CD4-positive, alpha-beta T cell (primary cell): Measurements from ENCODE around the gene POLR2L. TPM values are rescaled to one million over a fixed set of nuclear protein-coding genes. Genes with fewer than 3 reads are reported as not detected.

ENCODE experiments used
- ATAC-seq: fragments of 200-7000 bp; cut with Tn5 transposase; one replicate; pipeline ENCODE4 v1.10.0; 2022; ENCODE audit warnings: mild to moderate bottlenecking; ENCODE audit not compliant: poor library complexity
- CTCF ChIA-PET: fragments of 350-600 bp; sonication (Branson Sonifier 250); formaldehyde crosslinking; loops from one replicate; lab custom pipeline; 2021; ENCODE audit warnings: antibody characterized with exemption, inconsistent platforms; lab: Charles Lee
- POLR2A ChIA-PET: fragments of 350-600 bp; sonication (Branson Sonifier 250); formaldehyde crosslinking; loops from one replicate; lab custom pipeline; 2021; ENCODE audit warnings: antibody characterized with exemption, inconsistent platforms; lab: Charles Lee
- DNase-seq, 14 experiments: peaks; one replicate each; pipeline ENCODE4 v3.0.0-alpha.2; 2013 to 2020; ENCODE audit warnings: mixed read lengths in 2 of 14
- H3K27ac ChIP-seq, 2 donors: one replicate each; pipeline versions ENCODE4 v1.5.1 to v1.7.0; 2013; ENCODE audit warnings: low read length in 2 of 2, low read depth in 1 of 2, mild to moderate bottlenecking in 1 of 2
- H3K27me3 ChIP-seq, 2 experiments: 1 replicate in 1 of 2; 2 replicates in 1 of 2; pipeline versions ENCODE4 v1.6.1 to v1.7.0; 2013; ENCODE audit warnings: low read length in 2 of 2, control low read depth in 1 of 2, mild to moderate bottlenecking in 1 of 2, moderate library complexity in 1 of 2; ENCODE audit not compliant: insufficient read depth in 2 of 2, control insufficient read depth in 1 of 2
- H3K36me3 ChIP-seq: one replicate; pipeline ENCODE4 v1.6.1; 2013; ENCODE audit warnings: low read length, control low read depth; ENCODE audit not compliant: insufficient read depth
- H3K4me1 ChIP-seq: one replicate; pipeline ENCODE4 v1.6.1; 2013; ENCODE audit warnings: low read length, control low read depth; ENCODE audit not compliant: insufficient read depth
- H3K4me3 ChIP-seq: one replicate; pipeline ENCODE4 v1.5.1; 2013; ENCODE audit warnings: mild to moderate bottlenecking, low read length, moderate library complexity
- H3K9me3 ChIP-seq, 2 experiments: 1 replicate in 1 of 2; 2 replicates in 1 of 2; pipeline versions ENCODE4 v1.6.1 to v1.7.0; 2013; ENCODE audit warnings: low read length in 2 of 2, mild to moderate bottlenecking in 2 of 2, control low read depth in 1 of 2, moderate library complexity in 1 of 2; ENCODE audit not compliant: control insufficient read depth in 1 of 2, insufficient read depth in 1 of 2
- H3K27ac Mint-ChIP-seq: one replicate; pipeline ENCODE4 v1.8.0; 2020; ENCODE audit warnings: mixed read lengths
- H3K27me3 Mint-ChIP-seq: one replicate; pipeline ENCODE4 v1.8.0; 2021; ENCODE audit warnings: mixed read lengths
- H3K36me3 Mint-ChIP-seq: one replicate; pipeline ENCODE4 v1.8.0; 2021; ENCODE audit warnings: low read depth, mixed read lengths
- H3K4me1 Mint-ChIP-seq: one replicate; pipeline ENCODE4 v1.8.0; 2021; ENCODE audit warnings: low read depth, mixed read lengths
- H3K4me3 Mint-ChIP-seq: one replicate; pipeline ENCODE4 v1.8.0; 2020; ENCODE audit warnings: mild to moderate bottlenecking, mixed read lengths
- H3K9me3 Mint-ChIP-seq: one replicate; pipeline ENCODE4 v1.8.0; 2020; ENCODE audit warnings: mixed read lengths
- intact Hi-C, 2 experiments: fragments of 100-400 bp; cut with DNase I in 1 of 2; cut with micrococcal nuclease in 1 of 2; formaldehyde crosslinking; loops; one replicate each; pipeline versions ENCODE4 v1.15.1 to v1.9.0; 2023 to 2025; cut with DNase I, micrococcal nuclease
- total RNA-seq, 174 experiments: library from RNA in 2 of 174; stranded (reverse) in 2 of 174; gene quantifications; one replicate each; pipeline ENCODE4 v1.2.3 and lab custom pipeline; 2021 to 2026
- TF ChIP-seq, protein P1 (sequence below): fragments of 200-600 bp; IDR thresholded peaks from one replicate; pipeline ENCODE4 v1.8.0; 2022; ENCODE audit warnings: antibody characterized with exemption, mild to moderate bottlenecking

POLR2L gene
- total RNA-seq, 2 experiments from 2014 or later: 19.6 to 19.8 TPM

DNA sequence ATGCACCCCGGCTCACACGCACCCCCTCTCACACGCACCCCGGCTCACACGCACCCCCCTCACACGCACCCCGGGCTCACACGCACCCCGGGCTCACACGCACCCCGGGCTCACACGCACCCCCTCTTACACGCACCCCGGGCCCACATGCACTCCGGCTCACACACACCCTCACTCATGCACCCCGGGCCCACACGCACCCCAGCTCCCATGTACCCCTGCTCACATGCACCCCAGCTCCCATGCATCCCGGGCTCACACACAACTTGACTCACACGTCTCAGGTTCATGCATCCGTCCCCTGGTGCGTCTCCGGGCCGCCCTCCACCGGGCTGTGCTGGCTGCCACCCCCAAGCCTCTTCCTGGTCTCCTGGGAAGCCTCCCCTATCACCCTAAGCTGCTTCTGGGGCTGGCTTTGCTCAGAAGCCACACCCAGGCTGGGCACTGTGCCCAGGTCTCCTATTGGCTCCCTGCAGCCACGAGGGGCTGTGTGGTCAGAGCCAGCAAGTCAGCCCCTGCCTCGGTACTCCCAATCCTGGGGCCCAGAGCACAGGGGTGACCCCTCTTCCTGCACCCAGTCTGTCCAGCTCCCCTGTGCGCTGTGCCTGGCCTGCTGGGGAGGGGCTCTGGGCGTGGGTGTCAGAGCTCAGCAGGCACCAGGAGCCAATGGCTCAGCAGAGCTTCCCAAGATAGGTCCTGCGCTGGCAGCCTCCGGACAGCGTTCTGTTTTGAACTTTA lies 17.2 kb upstream of the POLR2L start:
- ChIA-PET CTCF (no interaction called here), POLR2A (no interaction called here)
- Mint-ChIP-seq H3K36me3 (no peaks in the 10 kb centered on the region), H3K4me3 (no peak overlapping the region), H3K4me1 (no peaks in the 10 kb centered on the region), H3K9me3 (no peaks in the 10 kb centered on the region), H3K27ac (no peak overlapping the region), H3K27me3 (no peaks in the 10 kb centered on the region)
- intact Hi-C loops: no loop called here
- DNase-seq: no peak
- no peaks in the 10 kb centered on the region for H3K36me3 ChIP-seq
- H3K27ac ChIP-seq: no peak overlapping the region
- H3K9me3 ChIP-seq: peaks cover 0 to 10% of the 10 kb centered on the region in 2 experiments
- no peak overlapping the region for H3K4me3 ChIP-seq
- TF ChIP-seq, protein P1, sequence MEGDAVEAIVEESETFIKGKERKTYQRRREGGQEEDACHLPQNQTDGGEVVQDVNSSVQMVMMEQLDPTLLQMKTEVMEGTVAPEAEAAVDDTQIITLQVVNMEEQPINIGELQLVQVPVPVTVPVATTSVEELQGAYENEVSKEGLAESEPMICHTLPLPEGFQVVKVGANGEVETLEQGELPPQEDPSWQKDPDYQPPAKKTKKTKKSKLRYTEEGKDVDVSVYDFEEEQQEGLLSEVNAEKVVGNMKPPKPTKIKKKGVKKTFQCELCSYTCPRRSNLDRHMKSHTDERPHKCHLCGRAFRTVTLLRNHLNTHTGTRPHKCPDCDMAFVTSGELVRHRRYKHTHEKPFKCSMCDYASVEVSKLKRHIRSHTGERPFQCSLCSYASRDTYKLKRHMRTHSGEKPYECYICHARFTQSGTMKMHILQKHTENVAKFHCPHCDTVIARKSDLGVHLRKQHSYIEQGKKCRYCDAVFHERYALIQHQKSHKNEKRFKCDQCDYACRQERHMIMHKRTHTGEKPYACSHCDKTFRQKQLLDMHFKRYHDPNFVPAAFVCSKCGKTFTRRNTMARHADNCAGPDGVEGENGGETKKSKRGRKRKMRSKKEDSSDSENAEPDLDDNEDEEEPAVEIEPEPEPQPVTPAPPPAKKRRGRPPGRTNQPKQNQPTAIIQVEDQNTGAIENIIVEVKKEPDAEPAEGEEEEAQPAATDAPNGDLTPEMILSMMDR: no peak
- no peak for ATAC-seq
- no peaks in the 10 kb centered on the region for H3K4me1 ChIP-seq
- no peaks in the 10 kb centered on the region for H3K27me3 ChIP-seq

DNA sequence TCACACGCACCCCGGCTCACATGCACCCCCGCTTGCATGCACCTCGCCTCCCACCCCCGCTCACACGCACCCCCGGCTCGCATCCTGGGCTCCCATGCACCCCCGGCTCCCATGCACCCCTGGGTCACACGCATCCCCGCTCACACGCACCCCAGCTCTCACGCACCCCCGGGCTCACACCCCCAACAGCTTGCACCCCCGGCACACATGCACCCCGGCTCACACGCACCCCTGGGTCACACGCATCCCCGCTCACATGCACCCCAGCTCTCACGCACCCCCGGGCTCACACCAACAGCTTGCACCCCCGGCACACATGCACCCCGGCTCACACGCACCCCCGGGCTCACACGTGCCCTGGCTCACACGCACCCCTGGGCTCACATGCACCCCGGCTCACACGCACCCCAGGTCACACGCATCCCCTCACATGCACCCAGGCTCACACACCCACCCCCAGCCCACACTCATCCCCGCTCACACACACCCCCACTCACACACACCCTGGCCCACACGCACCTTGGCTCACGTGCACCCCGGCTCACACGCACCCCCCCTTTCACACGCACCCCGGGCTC lies 16.5 kb upstream of the POLR2L start:
- no peak overlapping the region for H3K4me3 Mint-ChIP-seq

DNA sequence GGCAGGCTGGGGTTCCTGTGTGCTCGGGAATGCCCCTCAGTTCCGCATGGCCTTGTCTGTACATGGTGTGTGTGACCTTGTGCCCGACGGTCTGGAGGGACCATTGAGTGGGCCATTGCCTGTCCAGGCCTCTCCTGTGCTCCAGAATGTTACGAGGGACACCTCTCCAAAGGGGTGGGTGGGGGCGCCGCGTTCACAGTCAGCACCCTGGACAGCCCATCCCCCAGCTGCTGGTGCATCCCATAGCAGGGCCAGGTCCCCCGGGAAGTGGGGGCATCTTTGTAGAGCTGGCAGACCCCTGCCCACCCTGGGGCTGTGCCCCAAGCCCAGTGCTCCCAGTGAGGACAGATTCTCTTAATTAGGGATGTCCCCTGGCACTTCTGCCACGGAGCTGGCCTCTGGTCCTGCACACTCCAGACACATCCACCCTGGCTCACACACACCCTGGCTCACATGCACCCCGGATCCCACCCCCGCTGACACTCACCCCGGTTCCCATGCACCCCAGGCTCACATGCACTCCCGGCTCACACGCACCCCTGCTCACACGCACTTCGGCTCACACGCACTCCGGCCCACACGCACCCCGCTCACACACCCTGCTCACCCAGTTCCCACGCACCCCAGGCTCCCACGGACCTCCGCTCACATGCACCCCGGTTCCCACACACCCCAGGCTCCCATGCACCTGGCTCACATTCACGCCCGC lies 15.9 kb upstream of the POLR2L start:
- DNase-seq: no peak
- no peak for ATAC-seq
- CTCF ChIA-PET: no interaction called here
- H3K27ac ChIP-seq: no peak overlapping the region
- H3K27me3 ChIP-seq: no peaks in the 10 kb centered on the region
- H3K36me3 ChIP-seq: no peaks in the 10 kb centered on the region
- H3K4me3 Mint-ChIP-seq: no peak overlapping the region
- peaks cover 0 to 10% of the 10 kb centered on the region in 2 experiments for H3K9me3 ChIP-seq
- H3K4me1 Mint-ChIP-seq: no peaks in the 10 kb centered on the region
- no peaks in the 10 kb centered on the region for H3K9me3 Mint-ChIP-seq
- no peak overlapping the region for H3K27ac Mint-ChIP-seq
- TF ChIP-seq, protein P1: no peak
- no peaks in the 10 kb centered on the region for H3K36me3 Mint-ChIP-seq
- POLR2A ChIA-PET: no interaction called here
- H3K4me1 ChIP-seq: no peaks in the 10 kb centered on the region
- intact Hi-C loops: no loop called here
- no peaks in the 10 kb centered on the region for H3K27me3 Mint-ChIP-seq
- no peak overlapping the region for H3K4me3 ChIP-seq

More for the DNA sequence above, 16.5 kb upstream of the POLR2L start:
- CTCF ChIA-PET: no interaction called here
- Mint-ChIP-seq H3K27ac (no peak overlapping the region), H3K4me1 (no peaks in the 10 kb centered on the region), H3K9me3 (no peaks in the 10 kb centered on the region), H3K36me3 (no peaks in the 10 kb centered on the region), H3K27me3 (no peaks in the 10 kb centered on the region)
- H3K4me3 ChIP-seq: no peak overlapping the region
- no peaks in the 10 kb centered on the region for H3K27me3 ChIP-seq
- POLR2A ChIA-PET: no interaction called here
- no peaks in the 10 kb centered on the region for H3K36me3 ChIP-seq
- intact Hi-C loops: no loop called here
- H3K27ac ChIP-seq: no peak overlapping the region
- no peak for DNase-seq
- ATAC-seq: no peak
- H3K9me3 ChIP-seq: peaks cover 0 to 10% of the 10 kb centered on the region in 2 experiments
- no peaks in the 10 kb centered on the region for H3K4me1 ChIP-seq
- TF ChIP-seq, protein P1: no peak
